Panc1 (cell line): ENCODE data around the gene ZNF592.

ENCODE experiments used
- CTCF ChIP-seq: fragments of 450-650 bp; IDR thresholded peaks from 2 replicates; pipeline ENCODE4 v1.5.1; 2017; ENCODE audit warnings: mild to moderate bottlenecking
- POLR2AphosphoS5 ChIP-seq: IDR thresholded peaks from 2 replicates; pipeline ENCODE4 v1.6.1; 2012; ENCODE audit warnings: mild to moderate bottlenecking, low read depth, low read length, moderate library complexity
- SIN3A ChIP-seq: IDR thresholded peaks from 2 replicates; pipeline ENCODE4 v1.6.1; 2012; ENCODE audit warnings: low read depth, mild to moderate bottlenecking, low read length, moderate library complexity, borderline replicate concordance; ENCODE audit not compliant: insufficient read depth
- TCF7L2 ChIP-seq: IDR thresholded peaks from 2 replicates; pipeline ENCODE4 v1.6.1; 2011; ENCODE audit warnings: mild to moderate bottlenecking, low read depth, low read length, inconsistent platforms

- TF ChIP-seq POLR2AphosphoS5: no peak
- TF ChIP-seq CTCF: no peak
- TF ChIP-seq SIN3A: no peak
- no peak for TF ChIP-seq TCF7L2
Observed at GRCh38 chr15:84855765-84856164, 107.4 kb downstream of the ZNF592 start.
